CD14-positive monocyte (primary cell): ENCODE results near the gene TMEM132D. TPM values are rescaled to one million over a fixed set of nuclear protein-coding genes. Genes with fewer than 3 reads are reported as not detected.

ENCODE experiments used
- DNase-seq, 3 donors: peaks; one replicate each; pipeline ENCODE4 v3.0.0-alpha.2; 2011 to 2022
- H2AFZ ChIP-seq: 2 replicates; pipeline ENCODE4 v1.6.0; 2012; ENCODE audit warnings: mild to moderate bottlenecking, low read depth, low read length, inconsistent platforms; ENCODE audit not compliant: insufficient read depth, poor library complexity, severe bottlenecking
- H3K27ac ChIP-seq, 2 donors: 1 replicate in 1 of 2; 2 replicates in 1 of 2; pipeline ENCODE4 v1.5.1; 2012 to 2013; ENCODE audit warnings: low read length in 2 of 2, control low read depth in 1 of 2, inconsistent platforms in 1 of 2, low read depth in 1 of 2, mild to moderate bottlenecking in 1 of 2
- H3K27me3 ChIP-seq, 2 donors: one replicate each; pipeline versions ENCODE4 v1.6.0 to v1.6.1; 2011 to 2013; ENCODE audit warnings: low read length in 2 of 2; ENCODE audit not compliant: control insufficient read depth in 2 of 2, insufficient read depth in 2 of 2
- H3K36me3 ChIP-seq, 2 donors: replicated peaks in 1 of 2; 1 replicate in 1 of 2; 2 replicates in 1 of 2; pipeline versions ENCODE4 v1.5.1 to v1.6.1; 2012 to 2013; ENCODE audit warnings: low read length in 2 of 2, control low read depth in 1 of 2, inconsistent platforms in 1 of 2, mild to moderate bottlenecking in 1 of 2; ENCODE audit not compliant: insufficient read depth in 2 of 2, control insufficient read depth in 1 of 2
- H3K4me1 ChIP-seq, 2 donors: 1 replicate in 1 of 2; 2 replicates in 1 of 2; pipeline versions ENCODE4 v1.5.1 to v1.6.1; 2012 to 2013; ENCODE audit warnings: low read length in 2 of 2, control low read depth in 1 of 2, inconsistent platforms in 1 of 2, mild to moderate bottlenecking in 1 of 2, moderate library complexity in 1 of 2; ENCODE audit not compliant: insufficient read depth in 2 of 2, control insufficient read depth in 1 of 2
- H3K4me2 ChIP-seq: replicated peaks from 2 replicates; pipeline ENCODE3; 2012; ENCODE audit warnings: low read length, moderate library complexity, mild to moderate bottlenecking; ENCODE audit not compliant: poor library complexity, severe bottlenecking; ENCODE audit errors: extremely low read depth
- H3K4me3 ChIP-seq, 3 experiments: fragments of 200-600 bp in 1 of 3; sonication (generic) in 1 of 3; replicated peaks in 1 of 3; 1 replicate in 2 of 3; 2 replicates in 1 of 3; pipeline ENCODE4 v1.5.1; 2011 to 2013; ENCODE audit warnings: low read length in 3 of 3, mild to moderate bottlenecking in 3 of 3, control low read depth in 2 of 3, low read depth in 2 of 3, inconsistent platforms in 1 of 3, moderate library complexity in 1 of 3
- H3K79me2 ChIP-seq: 2 replicates; pipeline ENCODE4 v1.6.0; 2012; ENCODE audit warnings: mild to moderate bottlenecking, control low read depth, inconsistent platforms, low read length, moderate library complexity; ENCODE audit not compliant: insufficient read depth
- H3K9ac ChIP-seq: 2 replicates; pipeline ENCODE4 v1.6.0; 2017; ENCODE audit warnings: low read length, mild to moderate bottlenecking; ENCODE audit not compliant: insufficient read depth, poor library complexity, severe bottlenecking
- H3K9me3 ChIP-seq, 2 donors: replicated peaks in 1 of 2; 1 replicate in 1 of 2; 2 replicates in 1 of 2; pipeline versions ENCODE4 v1.5.1 to v1.6.1; 2012 to 2013; ENCODE audit warnings: low read length in 2 of 2, control low read depth in 1 of 2; ENCODE audit not compliant: control insufficient read depth in 1 of 2, insufficient read depth in 1 of 2
- H4K20me1 ChIP-seq: 2 replicates; pipeline ENCODE4 v1.6.0; 2012; ENCODE audit warnings: mild to moderate bottlenecking, low read length, control low read depth, moderate library complexity; ENCODE audit not compliant: insufficient read depth
- H3K27ac Mint-ChIP-seq, 7 donors: one replicate each; pipeline ENCODE4 v1.8.0; 2020; ENCODE audit warnings: mild to moderate bottlenecking in 7 of 7, mixed read lengths in 7 of 7, moderate library complexity in 6 of 7, inconsistent platforms in 2 of 7
- H3K27me3 Mint-ChIP-seq, 3 donors: one replicate each; pipeline ENCODE4 v1.8.0; 2021 to 2022; ENCODE audit warnings: low read depth in 3 of 3, mild to moderate bottlenecking in 3 of 3, mixed read lengths in 3 of 3, moderate library complexity in 3 of 3, inconsistent platforms in 1 of 3
- H3K36me3 Mint-ChIP-seq, 2 donors: one replicate each; pipeline ENCODE4 v1.8.0; 2020; ENCODE audit warnings: mixed read lengths in 2 of 2, inconsistent platforms in 1 of 2, mild to moderate bottlenecking in 1 of 2
- H3K4me1 Mint-ChIP-seq: one replicate; pipeline ENCODE4 v1.8.0; 2020; ENCODE audit warnings: mild to moderate bottlenecking, mixed read lengths
- H3K4me3 Mint-ChIP-seq, 2 donors: one replicate each; pipeline ENCODE4 v1.8.0; 2020; ENCODE audit warnings: mild to moderate bottlenecking in 2 of 2, mixed read lengths in 2 of 2, moderate library complexity in 1 of 2
- H3K9me3 Mint-ChIP-seq, 7 donors: one replicate each; pipeline ENCODE4 v1.8.0; 2020 to 2022; ENCODE audit warnings: mixed read lengths in 7 of 7, mild to moderate bottlenecking in 6 of 7, moderate library complexity in 6 of 7, inconsistent platforms in 2 of 7
- WGBS: methylation state at CpG from one replicate; pipeline ENCODE4 v1.1.5; 2013; ENCODE audit warnings: missing lambda C conversion rate; ENCODE audit not compliant: insufficient coverage; 5-methylcytosine and 5-hydroxymethylcytosine counted together
- intact Hi-C, 2 donors: fragments of 100-400 bp; cut with micrococcal nuclease; formaldehyde crosslinking; loops; one replicate each; pipeline versions ENCODE4 v1.15.0 to v1.15.1; 2023
- polyA plus RNA-seq, 3 donors: library from polyadenylated mRNA; depleted of rRNA in 1 of 3; unstranded in 2 of 3; stranded (reverse) in 1 of 3; fragments of 300-500 nt in 2 of 3; fragments of >200 nt in 1 of 3; fragmentation: Illumina TruSeq in 2 of 3; gene quantifications; 1 replicate in 2 of 3; 2 replicates in 1 of 3; pipeline ENCODE4 v1.2.3, GENCODE V29; 2012 to 2021
- TF ChIP-seq, protein P1 (sequence below): fragments of 200-600 bp; IDR thresholded peaks from one replicate; pipeline ENCODE4 v1.8.0; 2022; ENCODE audit warnings: antibody characterized with exemption, mild to moderate bottlenecking

TMEM132D gene
- polyA plus RNA-seq, 3 donors = 0.04 TPM; not detected in 2

DNA sequence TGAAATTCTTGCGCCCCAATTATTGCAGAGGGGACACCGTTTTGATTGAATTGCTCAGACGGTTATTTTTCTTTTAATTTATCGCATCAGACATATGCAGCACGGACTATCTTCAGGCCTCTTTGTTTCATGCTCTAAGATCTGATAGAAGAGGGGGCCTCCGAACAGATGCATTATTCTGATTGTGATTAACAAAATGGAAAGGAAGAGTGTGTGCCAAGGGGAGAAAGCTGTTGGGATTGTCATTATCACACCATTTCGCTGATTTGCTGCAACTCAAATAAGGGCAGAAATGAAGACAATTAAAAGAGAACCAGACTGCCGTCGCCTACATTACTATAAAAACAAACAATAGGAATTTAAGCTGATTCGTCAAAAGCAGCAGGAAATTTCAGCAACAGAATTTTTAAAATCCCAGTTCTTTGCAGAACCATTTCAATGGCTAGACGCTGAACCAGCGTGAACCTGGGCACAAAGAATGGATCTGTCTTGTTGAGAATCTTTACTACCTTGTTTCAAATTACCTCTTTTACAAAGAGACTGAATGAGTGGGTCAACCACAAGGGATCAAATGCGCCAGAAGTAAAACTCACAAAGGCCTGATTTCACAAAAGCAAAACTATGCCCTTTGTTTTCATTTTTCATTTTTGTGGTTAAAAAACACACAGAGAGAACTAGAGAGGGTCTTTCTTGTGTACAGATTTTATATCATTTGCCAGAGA, 30.6 kb downstream of the TMEM132D start:
- peaks cover 0 to 5% (median 2%) of the 10 kb centered on the region in 7 donors for H3K9me3 Mint-ChIP-seq
- Histone ChIP-seq H4K20me1 (no peaks in the 10 kb centered on the region), H3K4me1 (no peaks in the 10 kb centered on the region), H3K27ac (no peak overlapping the region), H3K9me3 (no peaks in the 10 kb centered on the region), H3K36me3 (no peaks in the 10 kb centered on the region), H3K4me3 (no peak overlapping the region), H3K4me2 (no peak overlapping the region), H3K9ac (no peak overlapping the region), H3K79me2 (no peaks in the 10 kb centered on the region), H2AFZ (no peak overlapping the region), H3K27me3 (no peaks in the 10 kb centered on the region)
- H3K36me3 Mint-ChIP-seq = no peaks in the 10 kb centered on the region
- H3K4me3 Mint-ChIP-seq = no peak overlapping the region
- no peak overlapping the region for H3K27ac Mint-ChIP-seq
- no peak for DNase-seq
- intact Hi-C loops = no loop called here
- H3K4me1 Mint-ChIP-seq = no peaks in the 10 kb centered on the region
- H3K27me3 Mint-ChIP-seq = peaks cover 0 to 2% (median 0%) of the 10 kb centered on the region in 3 donors
- TF ChIP-seq, protein P1, sequence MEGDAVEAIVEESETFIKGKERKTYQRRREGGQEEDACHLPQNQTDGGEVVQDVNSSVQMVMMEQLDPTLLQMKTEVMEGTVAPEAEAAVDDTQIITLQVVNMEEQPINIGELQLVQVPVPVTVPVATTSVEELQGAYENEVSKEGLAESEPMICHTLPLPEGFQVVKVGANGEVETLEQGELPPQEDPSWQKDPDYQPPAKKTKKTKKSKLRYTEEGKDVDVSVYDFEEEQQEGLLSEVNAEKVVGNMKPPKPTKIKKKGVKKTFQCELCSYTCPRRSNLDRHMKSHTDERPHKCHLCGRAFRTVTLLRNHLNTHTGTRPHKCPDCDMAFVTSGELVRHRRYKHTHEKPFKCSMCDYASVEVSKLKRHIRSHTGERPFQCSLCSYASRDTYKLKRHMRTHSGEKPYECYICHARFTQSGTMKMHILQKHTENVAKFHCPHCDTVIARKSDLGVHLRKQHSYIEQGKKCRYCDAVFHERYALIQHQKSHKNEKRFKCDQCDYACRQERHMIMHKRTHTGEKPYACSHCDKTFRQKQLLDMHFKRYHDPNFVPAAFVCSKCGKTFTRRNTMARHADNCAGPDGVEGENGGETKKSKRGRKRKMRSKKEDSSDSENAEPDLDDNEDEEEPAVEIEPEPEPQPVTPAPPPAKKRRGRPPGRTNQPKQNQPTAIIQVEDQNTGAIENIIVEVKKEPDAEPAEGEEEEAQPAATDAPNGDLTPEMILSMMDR = no peak
- 69% methylated on average over 9 of the region's 13 CpGs for WGBS

- Histone ChIP-seq H3K4me3 (no peak overlapping the region), H3K4me2 (no peak overlapping the region), H3K27ac (no peak overlapping the region), H3K9ac (no peak overlapping the region), H4K20me1 (no peaks in the 10 kb centered on the region), H3K27me3 (no peaks in the 10 kb centered on the region), H2AFZ (no peak overlapping the region), H3K36me3 (no peaks in the 10 kb centered on the region), H3K79me2 (no peaks in the 10 kb centered on the region), H3K4me1 (no peaks in the 10 kb centered on the region), H3K9me3 (no peaks in the 10 kb centered on the region)
- no peak overlapping the region for H3K4me3 Mint-ChIP-seq
- peaks cover 0 to 5% (median 2%) of the 10 kb centered on the region in 7 donors for H3K9me3 Mint-ChIP-seq
- no peak overlapping the region for H3K27ac Mint-ChIP-seq
- DNase-seq = no peak
- WGBS = 54% methylated on average over 9 of the region's 19 CpGs
- peaks cover 0 to 2% (median 0%) of the 10 kb centered on the region in 3 donors for H3K27me3 Mint-ChIP-seq
- no peaks in the 10 kb centered on the region for H3K36me3 Mint-ChIP-seq
- no peaks in the 10 kb centered on the region for H3K4me1 Mint-ChIP-seq
- intact Hi-C loops = no loop called here
- TF ChIP-seq, protein P1 = no peak
Measured at GRCh38 chr12:129871991-129872972, 31.5 kb downstream of the TMEM132D start.
